Muscle of leg (tissue), 9 donors: ENCODE measurements around the gene SMTNL2. TPM values are rescaled to one million over a fixed set of nuclear protein-coding genes. Genes with fewer than 3 reads are reported as not detected.

Experiments used
- polyA plus RNA-seq, 8 donors: library from polyadenylated mRNA; unstranded; fragments of 120-200 nt; gene quantifications; one replicate each; pipeline versions ENCODE4 v1.2.1 to v1.2.3, GENCODE V29; 2013; ENCODE audit warnings: inconsistent platforms in 1 of 8, low replicate concordance in 1 of 8; ENCODE audit not compliant: insufficient read length in 8 of 8, insufficient read depth in 1 of 8
- total RNA-seq: library from RNA; stranded (reverse); fragments of 120-200 nt; gene quantifications from one replicate; pipeline ENCODE4 v1.2.4, GENCODE V29; 2013

Gene SMTNL2
- total and polyA plus RNA-seq, 9 donors, result 67.9 to 157 (median 111) TPM

Other genes starting within 250 kb of the SMTNL2 start
- gene UBE2G1, start 217.9 kb upstream of the SMTNL2 start, total RNA-seq, result 54.4 TPM
- gene UBE2G1, start 217.9 kb upstream of the SMTNL2 start, polyA plus RNA-seq, result 10 to 100 TPM; 57.3 to 73.9 (median 66.9) TPM
- 0.44 TPM for gene SPNS3, start 150.6 kb upstream of the SMTNL2 start, total RNA-seq
- gene SPNS3, start 150.6 kb upstream of the SMTNL2 start, polyA plus RNA-seq, result under 1 TPM; 0.17 to 1.00 (median 0.35) TPM
- 5.0 TPM for gene SPNS2, start 85.6 kb upstream of the SMTNL2 start, total RNA-seq
- 1 to 10 TPM; 7.8 to 9.7 (median 8.3) TPM for gene SPNS2, start 85.6 kb upstream of the SMTNL2 start, polyA plus RNA-seq
- 25.5 TPM for gene MYBBP1A, start 29.1 kb upstream of the SMTNL2 start, total RNA-seq
- gene MYBBP1A, start 29.1 kb upstream of the SMTNL2 start, polyA plus RNA-seq, result 10 to 100 TPM; 32.9 to 42.3 (median 36.5) TPM
- gene GGT6, start 24.0 kb upstream of the SMTNL2 start, total RNA-seq, result 0.04 TPM
- 1 to 10 TPM in 1 of 8 donors, under 1 TPM in 7; 0.05 to 3.2 (median 0.15) TPM for gene GGT6, start 24.0 kb upstream of the SMTNL2 start, polyA plus RNA-seq
- gene ALOX15, start 57.1 kb downstream of the SMTNL2 start, total RNA-seq, result 0.18 TPM
- gene ALOX15, start 57.1 kb downstream of the SMTNL2 start, polyA plus RNA-seq, result 1 to 10 TPM in 1 of 8 donors, under 1 TPM in 7; 0.07 to 1.4 (median 0.35) TPM
- gene PELP1, start 119.6 kb downstream of the SMTNL2 start, total RNA-seq, result 13.5 TPM
- gene PELP1, start 119.6 kb downstream of the SMTNL2 start, polyA plus RNA-seq, result 10 to 100 TPM; 27.1 to 39.2 (median 34.3) TPM
- 12.9 TPM for gene ARRB2, start 126.1 kb downstream of the SMTNL2 start, total RNA-seq
- gene ARRB2, start 126.1 kb downstream of the SMTNL2 start, polyA plus RNA-seq, result 10 to 100 TPM; 16.5 to 29.1 (median 21.3) TPM
- 21.9 TPM for gene MED11, start 146.9 kb downstream of the SMTNL2 start, total RNA-seq
- gene MED11, start 146.9 kb downstream of the SMTNL2 start, polyA plus RNA-seq, result 10 to 100 TPM; 14.4 to 20.2 (median 17.3) TPM
- 0.27 TPM for gene ZMYND15, start 155.3 kb downstream of the SMTNL2 start, total RNA-seq
- gene ZMYND15, start 155.3 kb downstream of the SMTNL2 start, polyA plus RNA-seq, result under 1 TPM; 0.15 to 0.79 (median 0.36) TPM
- gene CXCL16, start 155.4 kb downstream of the SMTNL2 start, total RNA-seq, result 1.7 TPM
- gene CXCL16, start 155.4 kb downstream of the SMTNL2 start, polyA plus RNA-seq, result 1 to 10 TPM; 2.9 to 8.3 (median 4.7) TPM
- not detected for gene TM4SF5, start 187.4 kb downstream of the SMTNL2 start, total RNA-seq
- 1 to 10 TPM in 1 of 8 donors, under 1 TPM in 1, not detected in 6; 0.36 to 2.2 TPM for gene TM4SF5, start 187.4 kb downstream of the SMTNL2 start, polyA plus RNA-seq
- gene VMO1, start 201.8 kb downstream of the SMTNL2 start, total RNA-seq, result 8.2 TPM
- gene VMO1, start 201.8 kb downstream of the SMTNL2 start, polyA plus RNA-seq, result 10 to 100 TPM in 1 of 8 donors, 1 to 10 TPM in 7; 3.0 to 12.7 (median 5.9) TPM
- gene GLTPD2, start 204.4 kb downstream of the SMTNL2 start, total RNA-seq, result not detected
- 1 to 10 TPM in 2 of 8 donors, under 1 TPM in 6; 0.41 to 2.2 (median 0.84) TPM for gene GLTPD2, start 204.4 kb downstream of the SMTNL2 start, polyA plus RNA-seq
- 125 TPM for gene PSMB6, start 211.6 kb downstream of the SMTNL2 start, total RNA-seq
- gene PSMB6, start 211.6 kb downstream of the SMTNL2 start, polyA plus RNA-seq, result 100 to 1,000 TPM in 7 of 8 donors, 10 to 100 TPM in 1; 99.0 to 110 (median 107) TPM
- gene PLD2, start 222.6 kb downstream of the SMTNL2 start, total RNA-seq, result 22.2 TPM
- 10 to 100 TPM; 22.4 to 36.9 (median 28.2) TPM for gene PLD2, start 222.6 kb downstream of the SMTNL2 start, polyA plus RNA-seq
- 11.8 TPM for gene MINK1, start 248.8 kb downstream of the SMTNL2 start, total RNA-seq
- 10 to 100 TPM; 24.4 to 39.3 (median 31.3) TPM for gene MINK1, start 248.8 kb downstream of the SMTNL2 start, polyA plus RNA-seq